Body of pancreas (tissue), 4 donors: ENCODE results near the gene EMD.

ENCODE experiments used
- POLR2A ChIP-seq, 3 donors: fragments of 450-650 bp; IDR thresholded peaks; one replicate each; pipeline ENCODE4 v1.6.1; 2016; ENCODE audit warnings: antibody characterized with exemption in 3 of 3, mild to moderate bottlenecking in 2 of 3
- TF ChIP-seq, protein P1 (sequence below), 7 experiments: fragments of 450-650 bp in 4 of 7; fragments of 200-600 bp in 3 of 7; sonication (generic) in 3 of 7; IDR thresholded peaks; one replicate each; pipeline ENCODE4 v1.5.1; 2016 to 2019; ENCODE audit warnings: antibody characterized with exemption in 7 of 7

DNA sequence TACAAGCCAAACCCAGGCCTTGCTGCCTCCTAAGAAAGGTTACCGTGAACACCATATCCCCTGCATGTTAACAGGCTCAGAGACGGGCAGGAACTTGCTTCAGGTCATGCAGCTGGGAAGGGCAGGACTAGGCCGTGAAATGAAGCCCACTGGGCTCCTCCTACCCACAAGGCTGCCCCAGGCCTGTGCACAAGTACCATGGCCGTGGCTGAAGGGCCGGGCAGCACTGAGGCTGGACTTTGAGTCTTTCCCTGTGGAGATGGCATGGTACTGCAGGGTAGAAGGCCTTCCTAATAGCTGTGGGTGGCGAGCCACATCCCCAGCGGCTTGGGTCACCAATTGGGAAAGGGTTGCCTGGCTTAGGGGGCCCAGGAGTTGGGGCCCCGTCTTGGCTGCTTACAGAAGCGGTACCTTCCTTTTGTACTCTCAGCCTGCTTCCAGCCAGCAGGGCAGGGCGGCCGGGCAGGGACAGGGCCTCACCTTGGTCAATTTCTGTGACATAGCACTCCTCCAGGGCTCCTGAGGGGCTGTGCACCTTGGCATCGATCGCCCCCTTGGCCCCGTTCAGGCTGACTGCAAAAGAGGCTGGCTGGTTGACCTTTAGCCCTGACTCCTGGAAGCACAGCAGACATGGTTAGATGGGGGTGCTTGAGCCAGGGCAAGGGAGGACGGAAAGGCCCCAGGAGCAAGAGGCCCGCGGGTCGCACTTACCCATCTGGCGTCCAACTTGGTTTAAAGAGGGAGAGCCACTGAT, 28.5 kb upstream of the EMD start:
- TF ChIP-seq, protein P1, sequence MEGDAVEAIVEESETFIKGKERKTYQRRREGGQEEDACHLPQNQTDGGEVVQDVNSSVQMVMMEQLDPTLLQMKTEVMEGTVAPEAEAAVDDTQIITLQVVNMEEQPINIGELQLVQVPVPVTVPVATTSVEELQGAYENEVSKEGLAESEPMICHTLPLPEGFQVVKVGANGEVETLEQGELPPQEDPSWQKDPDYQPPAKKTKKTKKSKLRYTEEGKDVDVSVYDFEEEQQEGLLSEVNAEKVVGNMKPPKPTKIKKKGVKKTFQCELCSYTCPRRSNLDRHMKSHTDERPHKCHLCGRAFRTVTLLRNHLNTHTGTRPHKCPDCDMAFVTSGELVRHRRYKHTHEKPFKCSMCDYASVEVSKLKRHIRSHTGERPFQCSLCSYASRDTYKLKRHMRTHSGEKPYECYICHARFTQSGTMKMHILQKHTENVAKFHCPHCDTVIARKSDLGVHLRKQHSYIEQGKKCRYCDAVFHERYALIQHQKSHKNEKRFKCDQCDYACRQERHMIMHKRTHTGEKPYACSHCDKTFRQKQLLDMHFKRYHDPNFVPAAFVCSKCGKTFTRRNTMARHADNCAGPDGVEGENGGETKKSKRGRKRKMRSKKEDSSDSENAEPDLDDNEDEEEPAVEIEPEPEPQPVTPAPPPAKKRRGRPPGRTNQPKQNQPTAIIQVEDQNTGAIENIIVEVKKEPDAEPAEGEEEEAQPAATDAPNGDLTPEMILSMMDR (IDR thresholded peaks at IDR 0.05): no peak
- no peak for TF ChIP-seq POLR2A (IDR thresholded peaks at IDR 0.05)
